ENCODE results near the gene AP5Z1.
A peak's percentile ranks its signal among the peaks of the same experiment; 100 is the strongest.

Gene AP5Z1

GRCh38 chr7:4768597-4769569 is 6.5 kb upstream of the AP5Z1 start:
- DNase-seq = no peak

- peak; percentile 69 for DNase-seq
Measured at GRCh38 chr7:4769761-4770160, 5.7 kb upstream of the AP5Z1 start.

- no peak for DNase-seq
Measured at GRCh38 chr7:4770886-4771285, 4.5 kb upstream of the AP5Z1 start.

GRCh38 chr7:4771737-4772136 is 3.7 kb upstream of the AP5Z1 start:
- DNase-seq = no peak

GRCh38 chr7:4772306-4772705 is 3.1 kb upstream of the AP5Z1 start:
- no peak for DNase-seq

GRCh38 chr7:4774007-4774406 is 1.4 kb upstream of the AP5Z1 start:
- no peak for DNase-seq

DNA sequence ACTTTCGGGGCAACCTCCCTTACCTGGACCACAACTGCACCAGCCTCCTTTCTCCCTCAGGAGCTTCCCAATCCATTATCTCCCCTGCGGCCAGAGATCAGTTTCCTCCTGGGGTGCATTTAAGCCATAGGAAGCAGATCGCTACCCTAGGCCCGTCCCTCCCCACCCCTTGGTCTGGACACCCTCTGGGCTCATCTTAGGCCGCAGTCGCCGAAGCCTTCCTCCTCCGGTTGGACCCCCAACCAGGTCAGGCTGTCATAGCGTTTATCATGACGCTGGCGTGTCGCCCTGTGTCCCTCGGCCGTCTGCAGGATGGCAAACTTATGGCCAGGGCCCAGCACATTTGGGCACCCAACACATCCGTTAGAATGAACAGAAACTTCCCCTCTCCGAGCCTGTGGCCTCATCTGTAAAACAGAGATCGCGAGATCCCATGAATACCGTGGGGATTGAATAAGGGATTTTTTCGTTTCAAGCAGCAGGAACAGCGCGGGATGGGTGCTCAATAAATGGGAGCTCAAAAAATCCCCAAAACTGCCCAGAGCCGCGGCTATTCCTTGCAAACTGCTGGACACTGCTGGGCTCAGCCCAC is 669 bp upstream of the AP5Z1 start:
- DNase-seq = no peak

DNA sequence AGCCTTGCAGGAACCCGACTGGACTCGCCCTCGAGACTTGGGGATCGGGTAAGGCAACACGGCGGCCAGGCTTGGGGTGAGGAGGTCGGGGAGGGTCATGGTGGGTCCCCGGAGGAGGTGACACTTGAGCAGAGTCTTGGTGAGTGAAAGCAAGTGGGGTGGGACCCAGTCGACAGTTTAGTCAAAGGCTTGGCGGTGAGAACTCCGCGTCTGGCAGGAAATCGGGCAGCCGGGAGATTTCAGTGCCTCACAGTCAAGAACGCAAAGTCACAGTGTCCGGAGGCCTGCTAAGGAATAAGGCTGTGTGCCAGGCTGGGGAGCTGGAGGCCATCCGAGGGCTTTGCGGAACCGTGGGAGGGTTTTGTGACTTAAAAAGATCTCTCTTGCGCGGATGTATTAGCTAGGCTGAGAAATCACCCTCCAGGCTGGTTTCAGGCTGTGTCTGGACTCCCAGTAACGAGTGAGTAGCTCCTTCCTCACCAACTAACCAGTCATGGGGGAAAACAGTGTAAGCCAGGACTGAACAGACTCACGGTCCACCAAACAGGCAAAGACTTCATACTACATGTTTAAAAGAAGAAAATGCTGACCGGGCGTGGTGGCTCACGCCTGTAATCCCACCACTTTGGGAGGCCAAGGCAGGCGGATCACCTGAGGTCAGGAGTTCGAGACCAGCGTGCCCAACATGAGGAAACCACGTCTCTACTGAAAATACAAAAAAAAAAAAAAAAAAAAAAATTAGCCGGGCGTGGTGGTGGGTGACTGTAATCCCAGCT is 613 bp downstream of the AP5Z1 start:
- DNase-seq = no peak

- DNase-seq = no peak
Measured at GRCh38 chr7:4779118-4779517, 3.7 kb downstream of the AP5Z1 start.

- no peak for DNase-seq
Measured at GRCh38 chr7:4781366-4782069, 6.1 kb downstream of the AP5Z1 start.

DNA sequence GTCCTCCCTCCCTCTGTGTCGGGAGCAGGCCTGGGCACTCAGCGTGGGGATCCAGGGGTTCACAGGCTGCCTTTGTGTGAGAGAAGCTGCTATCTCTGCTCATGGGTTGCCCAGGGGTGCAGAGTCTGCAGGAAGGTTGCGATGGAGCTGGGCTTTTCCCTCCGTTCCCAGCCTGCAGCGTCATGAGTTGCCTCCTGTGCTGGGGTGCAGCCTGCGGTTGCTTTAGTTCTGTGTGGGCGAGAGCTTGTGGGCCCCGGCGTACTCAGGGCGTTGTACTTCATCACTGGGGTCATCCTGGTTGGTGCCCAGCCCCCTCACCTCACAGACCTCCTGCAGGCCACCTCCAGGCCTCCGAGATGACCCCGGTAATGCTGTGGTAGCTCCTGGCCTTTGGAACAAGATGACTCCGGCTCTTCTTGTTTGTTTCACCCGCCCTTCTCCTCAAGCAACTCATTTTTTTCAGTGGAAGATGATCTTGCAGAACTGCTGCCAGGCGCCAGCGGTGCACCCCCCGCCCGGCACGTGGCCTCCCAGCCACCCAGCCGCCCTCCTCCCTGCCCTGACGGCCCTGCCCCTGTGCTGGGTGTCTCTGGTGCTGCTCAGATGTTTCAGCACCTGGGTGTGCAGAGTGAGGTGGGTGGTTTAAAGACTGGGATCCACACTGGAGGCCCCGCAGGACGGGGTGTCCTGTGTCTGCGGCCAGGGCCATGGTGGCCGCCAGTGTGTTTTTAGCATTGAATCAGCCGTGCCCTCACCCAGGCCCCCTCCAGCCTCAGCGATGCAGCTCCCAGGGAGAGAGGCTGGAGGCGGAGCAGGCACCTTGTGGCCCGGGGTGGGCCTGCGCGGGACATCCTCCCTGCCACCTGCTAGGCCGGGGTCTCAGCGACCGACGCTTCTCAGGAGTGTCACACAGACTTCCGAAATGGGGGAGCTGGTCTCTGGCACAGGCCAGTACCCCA is 7.2 kb downstream of the AP5Z1 start:
- no peak for DNase-seq

DNA sequence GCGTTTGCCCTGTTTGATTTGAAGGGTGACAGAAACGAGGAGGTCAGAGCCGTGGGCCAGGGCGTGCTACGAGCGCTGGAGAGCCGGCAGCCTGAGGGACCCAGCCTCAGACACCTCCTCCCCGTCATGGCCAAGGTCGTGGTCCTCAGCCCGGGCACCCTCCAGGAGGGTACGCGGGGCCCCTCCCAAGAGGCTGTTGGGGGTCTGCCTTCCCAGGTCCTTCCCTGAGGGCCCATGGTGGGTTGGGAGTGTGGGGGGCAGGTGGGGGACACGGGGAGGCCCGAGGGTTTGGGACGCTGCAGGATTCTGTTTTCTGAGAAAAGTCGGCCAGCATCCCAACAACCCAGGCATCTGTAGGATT is 7.8 kb downstream of the AP5Z1 start:
- DNase-seq = no peak

GRCh38 chr7:4783762-4784351 is 8.4 kb downstream of the AP5Z1 start:
- DNase-seq = no peak

- no peak for DNase-seq
Measured at GRCh38 chr7:4784799-4785198, 9.4 kb downstream of the AP5Z1 start.

- no peak for DNase-seq
Measured at GRCh38 chr7:4785371-4785770, 9.9 kb downstream of the AP5Z1 start.

- no peak for DNase-seq
Measured at GRCh38 chr7:4786015-4786414, 10.6 kb downstream of the AP5Z1 start.

- no peak for DNase-seq
Measured at GRCh38 chr7:4787541-4787940, 12.1 kb downstream of the AP5Z1 start.

DNA sequence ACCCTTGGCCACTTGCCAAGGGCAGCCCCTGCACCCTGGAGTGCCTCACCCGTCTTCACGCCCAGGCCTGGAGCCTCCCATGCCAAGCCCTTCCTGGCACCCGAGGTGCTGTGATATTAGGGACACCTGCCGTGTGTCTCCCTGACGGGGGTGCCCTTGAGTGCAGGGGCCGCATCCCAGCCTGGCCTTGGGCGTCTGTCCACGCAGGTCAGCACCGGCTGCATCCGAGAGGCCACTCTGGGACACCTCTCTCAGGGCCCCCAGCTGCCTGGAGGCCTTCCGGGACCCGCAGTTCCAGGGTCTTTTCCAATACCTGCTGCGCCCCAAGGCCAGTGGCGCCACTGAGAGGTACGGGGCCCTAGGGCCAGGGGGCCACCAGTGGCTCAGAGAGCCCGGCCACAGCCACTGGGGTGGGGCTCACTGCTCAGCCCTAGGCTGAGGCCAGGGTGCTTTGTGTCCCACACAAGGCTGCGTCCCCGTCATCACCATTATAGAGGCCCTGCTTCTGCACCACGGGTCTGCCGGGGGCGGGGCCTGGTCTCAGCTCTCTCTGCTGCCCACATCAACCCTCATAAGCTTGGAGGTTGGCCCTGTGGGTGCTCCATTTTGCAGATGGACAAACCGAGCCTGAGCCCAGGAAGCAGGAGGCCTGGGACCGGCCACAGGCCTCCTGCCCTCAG is 12.7 kb downstream of the AP5Z1 start:
- no peak for DNase-seq

GRCh38 chr7:4788627-4789189 is 13.3 kb downstream of the AP5Z1 start:
- no peak for DNase-seq

All from NCI-H774 (cell line).